SK-N-SH (cell line): ENCODE data around the gene MACROD2.

Source experiments
- EP300 ChIP-seq, 2 experiments: IDR thresholded peaks; 2 replicates each; pipeline versions ENCODE4 v1.4.0 to v1.6.1; 2012; ENCODE audit warnings: borderline replicate concordance in 1 of 2, low read depth in 1 of 2, low read length in 1 of 2
- FOSL2 ChIP-seq: IDR thresholded peaks from 2 replicates; pipeline ENCODE4 v1.4.0; 2012; ENCODE audit warnings: low read depth, mild to moderate bottlenecking, moderate library complexity, borderline replicate concordance
- FOXJ3 ChIP-seq: sonication (generic); formaldehyde crosslinking; IDR thresholded peaks from 2 replicates; pipeline ENCODE4 v1.5.1; 2020; ENCODE audit warnings: mild to moderate bottlenecking, missing genetic modification reagents
- MXI1 ChIP-seq: IDR thresholded peaks from 2 replicates; pipeline ENCODE4 v1.6.1; 2012; ENCODE audit warnings: mild to moderate bottlenecking, low read depth, low read length, improper control_type of control experiment
- POLR2AphosphoS5 ChIP-seq: IDR thresholded peaks from 2 replicates; pipeline ENCODE4 v1.6.1; 2012; ENCODE audit warnings: low read depth, low read length
- SMC3 ChIP-seq: IDR thresholded peaks from 2 replicates; pipeline ENCODE4 v1.6.1; 2012; ENCODE audit warnings: low read depth, low read length, improper control_type of control experiment
- TCF12 ChIP-seq: IDR thresholded peaks from 2 replicates; pipeline ENCODE4 v1.4.0; 2012
- TF ChIP-seq, protein P1 (sequence below): fragments of 200-600 bp; sonication (generic); IDR thresholded peaks from 2 replicates; pipeline ENCODE4 v1.6.1; 2017; ENCODE audit warnings: antibody characterized with exemption, mild to moderate bottlenecking, moderate library complexity
- TF ChIP-seq, protein P2 (sequence below): IDR thresholded peaks from 2 replicates; pipeline ENCODE4 v1.4.0; 2012; ENCODE audit warnings: low read depth, borderline replicate concordance
- TF ChIP-seq, protein P3 (sequence below): fragments of 150-350 bp; IDR thresholded peaks from 2 replicates; pipeline ENCODE4 v1.6.1; 2017; ENCODE audit warnings: antibody characterized with exemption, low read length, low read depth, borderline replicate concordance

DNA sequence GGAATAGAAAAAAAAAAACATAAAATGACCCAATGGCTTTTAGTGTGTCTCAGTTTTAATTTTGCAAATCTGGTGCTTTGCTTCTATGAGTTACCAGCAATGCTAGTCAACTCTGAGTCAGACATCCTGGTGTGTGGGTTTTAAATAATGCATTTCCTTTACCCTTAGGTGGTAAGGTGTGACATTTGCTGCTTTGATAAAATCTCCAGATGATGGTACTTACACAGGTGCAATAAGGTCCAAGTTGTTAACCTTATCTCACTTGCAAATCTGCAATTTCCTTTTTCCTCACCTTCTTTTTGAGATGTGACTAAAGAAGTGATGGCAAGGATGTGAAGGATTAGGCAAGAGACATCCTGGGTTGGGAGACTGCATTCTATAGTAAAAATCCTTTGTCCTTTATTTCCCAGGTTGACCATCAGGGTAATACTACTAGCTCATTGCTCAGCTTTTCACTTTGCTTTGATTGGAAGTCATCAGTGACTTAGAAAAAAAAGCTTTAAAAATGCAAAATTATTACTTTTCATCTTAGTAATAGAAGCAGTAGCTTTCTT is 1160.6 kb downstream of the MACROD2 start:
- TF ChIP-seq, protein P1, sequence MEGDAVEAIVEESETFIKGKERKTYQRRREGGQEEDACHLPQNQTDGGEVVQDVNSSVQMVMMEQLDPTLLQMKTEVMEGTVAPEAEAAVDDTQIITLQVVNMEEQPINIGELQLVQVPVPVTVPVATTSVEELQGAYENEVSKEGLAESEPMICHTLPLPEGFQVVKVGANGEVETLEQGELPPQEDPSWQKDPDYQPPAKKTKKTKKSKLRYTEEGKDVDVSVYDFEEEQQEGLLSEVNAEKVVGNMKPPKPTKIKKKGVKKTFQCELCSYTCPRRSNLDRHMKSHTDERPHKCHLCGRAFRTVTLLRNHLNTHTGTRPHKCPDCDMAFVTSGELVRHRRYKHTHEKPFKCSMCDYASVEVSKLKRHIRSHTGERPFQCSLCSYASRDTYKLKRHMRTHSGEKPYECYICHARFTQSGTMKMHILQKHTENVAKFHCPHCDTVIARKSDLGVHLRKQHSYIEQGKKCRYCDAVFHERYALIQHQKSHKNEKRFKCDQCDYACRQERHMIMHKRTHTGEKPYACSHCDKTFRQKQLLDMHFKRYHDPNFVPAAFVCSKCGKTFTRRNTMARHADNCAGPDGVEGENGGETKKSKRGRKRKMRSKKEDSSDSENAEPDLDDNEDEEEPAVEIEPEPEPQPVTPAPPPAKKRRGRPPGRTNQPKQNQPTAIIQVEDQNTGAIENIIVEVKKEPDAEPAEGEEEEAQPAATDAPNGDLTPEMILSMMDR: no peak
- TF ChIP-seq SMC3 (no peak), TCF12 (no peak), EP300 (IDR thresholded peaks at IDR 0.05; ENCODE audit: borderline replicate concordance in 1 of 2, low read depth in 1 of 2, low read length in 1 of 2) (no peak), FOSL2 (no peak), MXI1 (no peak), POLR2AphosphoS5 (no peak), FOXJ3 (no peak)
- TF ChIP-seq, protein P2, sequence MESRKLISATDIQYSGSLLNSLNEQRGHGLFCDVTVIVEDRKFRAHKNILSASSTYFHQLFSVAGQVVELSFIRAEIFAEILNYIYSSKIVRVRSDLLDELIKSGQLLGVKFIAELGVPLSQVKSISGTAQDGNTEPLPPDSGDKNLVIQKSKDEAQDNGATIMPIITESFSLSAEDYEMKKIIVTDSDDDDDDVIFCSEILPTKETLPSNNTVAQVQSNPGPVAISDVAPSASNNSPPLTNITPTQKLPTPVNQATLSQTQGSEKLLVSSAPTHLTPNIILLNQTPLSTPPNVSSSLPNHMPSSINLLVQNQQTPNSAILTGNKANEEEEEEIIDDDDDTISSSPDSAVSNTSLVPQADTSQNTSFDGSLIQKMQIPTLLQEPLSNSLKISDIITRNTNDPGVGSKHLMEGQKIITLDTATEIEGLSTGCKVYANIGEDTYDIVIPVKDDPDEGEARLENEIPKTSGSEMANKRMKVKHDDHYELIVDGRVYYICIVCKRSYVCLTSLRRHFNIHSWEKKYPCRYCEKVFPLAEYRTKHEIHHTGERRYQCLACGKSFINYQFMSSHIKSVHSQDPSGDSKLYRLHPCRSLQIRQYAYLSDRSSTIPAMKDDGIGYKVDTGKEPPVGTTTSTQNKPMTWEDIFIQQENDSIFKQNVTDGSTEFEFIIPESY: no peak
- TF ChIP-seq, protein P3, sequence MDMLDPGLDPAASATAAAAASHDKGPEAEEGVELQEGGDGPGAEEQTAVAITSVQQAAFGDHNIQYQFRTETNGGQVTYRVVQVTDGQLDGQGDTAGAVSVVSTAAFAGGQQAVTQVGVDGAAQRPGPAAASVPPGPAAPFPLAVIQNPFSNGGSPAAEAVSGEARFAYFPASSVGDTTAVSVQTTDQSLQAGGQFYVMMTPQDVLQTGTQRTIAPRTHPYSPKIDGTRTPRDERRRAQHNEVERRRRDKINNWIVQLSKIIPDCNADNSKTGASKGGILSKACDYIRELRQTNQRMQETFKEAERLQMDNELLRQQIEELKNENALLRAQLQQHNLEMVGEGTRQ: no peak
